Colonic mucosa (tissue), 4 donors: ENCODE measurements around the gene TIGD3. TPM values are rescaled to one million over a fixed set of nuclear protein-coding genes. Genes with fewer than 3 reads are reported as not detected.

Experiments
- DNase-seq: peaks from one replicate; pipeline ENCODE4 v3.0.0-alpha.2; 2020
- H3K27ac ChIP-seq: fragments of 200-600 bp; one replicate; pipeline ENCODE4 v1.8.0; 2021
- H3K27me3 ChIP-seq: fragments of 200-600 bp; one replicate; pipeline ENCODE4 v1.8.0; 2021
- H3K36me3 ChIP-seq: fragments of 200-600 bp; one replicate; pipeline ENCODE4 v1.8.0; 2021
- H3K4me1 ChIP-seq: fragments of 200-600 bp; one replicate; pipeline ENCODE4 v1.8.0; 2021; ENCODE audit warnings: mild to moderate bottlenecking
- H3K4me3 ChIP-seq: fragments of 200-600 bp; one replicate; pipeline ENCODE4 v1.8.0; 2021
- H3K9ac ChIP-seq, 2 donors: one replicate each; pipeline ENCODE4 v1.7.0; 2013; ENCODE audit warnings: control low read depth in 2 of 2, low read depth in 2 of 2, low read length in 2 of 2
- H3K9me3 ChIP-seq: fragments of 200-600 bp; one replicate; pipeline ENCODE4 v1.8.0; 2021
- intact Hi-C: fragments of 100-400 bp; cut with DNase I; formaldehyde crosslinking; loops from one replicate; pipeline ENCODE4 v1.14.1; 2022
- total RNA-seq, 2 donors: library from RNA; stranded (reverse); fragmentation: NEBNext Ultra II Directional in 1 of 2; extraction: Animal tissue kit (Norgen Biotek cat#: 25700) in 1 of 2; gene quantifications; one replicate each; pipeline ENCODE4 v1.2.1, GENCODE V29; 2021
- TF ChIP-seq, protein P1 (sequence below): fragments of 200-600 bp; IDR thresholded peaks from one replicate; pipeline ENCODE4 v1.8.0; 2022; ENCODE audit warnings: antibody characterized with exemption, mild to moderate bottlenecking
- donor health status: healthy.
- donor health status: DM: no; HTN: no; CAD: no.
- donor health status: DM: no; HTN: no; CAD: no.

Gene TIGD3
- total RNA-seq, 2 donors from 2014 or later, result 0.48 to 0.77 TPM

DNA sequence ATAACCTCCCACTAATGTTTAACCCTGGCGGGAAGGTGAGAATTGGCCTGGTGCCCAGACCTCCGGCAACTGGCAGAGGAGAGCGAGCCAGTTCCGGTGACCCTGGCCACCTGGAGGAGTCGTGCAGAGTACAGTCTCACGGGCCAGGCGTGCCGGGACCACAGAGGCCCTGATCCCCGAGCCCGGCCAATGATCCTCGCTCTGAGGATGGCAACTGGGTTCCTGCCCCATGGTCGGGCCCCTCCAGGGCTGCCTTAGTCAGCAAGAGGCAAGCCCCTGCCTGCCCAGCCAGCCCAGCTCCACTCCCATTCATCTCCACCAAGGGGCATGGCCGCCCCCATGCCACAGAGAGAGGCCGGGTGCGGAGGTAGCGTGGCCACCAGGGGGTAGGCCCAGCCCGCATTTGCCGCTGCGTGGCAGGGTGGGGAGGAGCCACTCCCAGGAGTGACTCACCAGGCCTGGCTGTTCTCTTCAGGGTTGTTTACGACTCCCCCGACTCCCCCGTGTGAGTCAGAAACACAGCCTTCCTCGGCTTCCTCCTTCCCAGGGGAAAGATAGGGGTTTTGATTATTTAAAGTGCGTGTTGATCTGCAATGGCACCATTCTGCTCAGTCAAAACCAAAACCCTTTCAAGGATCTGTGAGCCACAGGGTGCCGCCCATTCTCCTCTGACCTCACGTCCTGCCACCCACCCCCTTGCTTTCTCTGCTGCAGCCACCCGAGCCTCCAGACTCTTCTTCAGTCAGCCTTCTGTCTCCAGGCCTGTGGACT lies 27.7 kb downstream of the TIGD3 start, which contains the start of gene SLC25A45:
Gene SLC25A45 (minus strand): TSS at position 614 of the 771 bp plus-strand sequence. CDS start 695 bp downstream, outside the sequence.
- Histone ChIP-seq H3K4me3 (peak within 1 kb of the TSS; percentile 29), H3K36me3 (no peaks in the 10 kb centered on the region), H3K9ac (peak within 1 kb of the TSS; percentile 90 to 95), H3K27ac (peak within 1 kb of the TSS; percentile 98), H3K4me1 (peaks cover 9% of the 10 kb centered on the region), H3K27me3 (no peaks in the 10 kb centered on the region), H3K9me3 (no peaks in the 10 kb centered on the region)
- peak; percentile 93 for DNase-seq
- intact Hi-C loops, result loop anchor here (5.0 kb wide), 1 partner anchor 35 kb away; no protein-coding TSS in a partner anchor
- TF ChIP-seq, protein P1, sequence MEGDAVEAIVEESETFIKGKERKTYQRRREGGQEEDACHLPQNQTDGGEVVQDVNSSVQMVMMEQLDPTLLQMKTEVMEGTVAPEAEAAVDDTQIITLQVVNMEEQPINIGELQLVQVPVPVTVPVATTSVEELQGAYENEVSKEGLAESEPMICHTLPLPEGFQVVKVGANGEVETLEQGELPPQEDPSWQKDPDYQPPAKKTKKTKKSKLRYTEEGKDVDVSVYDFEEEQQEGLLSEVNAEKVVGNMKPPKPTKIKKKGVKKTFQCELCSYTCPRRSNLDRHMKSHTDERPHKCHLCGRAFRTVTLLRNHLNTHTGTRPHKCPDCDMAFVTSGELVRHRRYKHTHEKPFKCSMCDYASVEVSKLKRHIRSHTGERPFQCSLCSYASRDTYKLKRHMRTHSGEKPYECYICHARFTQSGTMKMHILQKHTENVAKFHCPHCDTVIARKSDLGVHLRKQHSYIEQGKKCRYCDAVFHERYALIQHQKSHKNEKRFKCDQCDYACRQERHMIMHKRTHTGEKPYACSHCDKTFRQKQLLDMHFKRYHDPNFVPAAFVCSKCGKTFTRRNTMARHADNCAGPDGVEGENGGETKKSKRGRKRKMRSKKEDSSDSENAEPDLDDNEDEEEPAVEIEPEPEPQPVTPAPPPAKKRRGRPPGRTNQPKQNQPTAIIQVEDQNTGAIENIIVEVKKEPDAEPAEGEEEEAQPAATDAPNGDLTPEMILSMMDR, result peak; percentile 68

DNA sequence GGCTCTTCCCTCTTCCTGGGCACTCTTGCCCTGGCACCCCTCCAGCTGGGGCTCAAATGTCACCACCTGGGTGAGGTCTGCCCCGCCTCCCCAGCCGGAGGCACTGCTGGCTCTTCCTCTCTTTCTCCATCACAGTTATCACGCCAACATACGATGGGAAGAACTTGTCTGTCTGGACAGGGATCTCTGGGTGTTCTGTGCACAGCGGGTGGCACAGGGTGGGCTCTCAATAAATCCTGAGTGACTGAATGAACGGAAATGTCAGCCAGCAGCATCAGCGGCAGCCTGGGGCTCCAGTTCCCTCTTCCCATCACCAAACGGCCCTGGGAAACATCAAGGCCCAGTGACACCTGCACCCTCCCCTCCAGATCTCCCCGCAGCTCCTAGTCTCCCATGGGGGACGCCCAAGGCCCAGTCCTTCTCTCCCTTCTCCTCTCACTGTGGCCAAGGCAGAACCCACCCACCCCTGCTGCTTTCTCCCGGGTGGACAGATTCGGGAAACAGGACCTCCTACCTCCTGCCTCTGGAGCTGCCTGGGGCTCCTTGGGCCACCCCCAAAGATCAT lies 28.3 kb downstream of the TIGD3 start:
- Histone ChIP-seq H3K27ac (peak overlapping the region; percentile 98), H3K27me3 (no peaks in the 10 kb centered on the region), H3K9ac (peak overlapping the region; percentile 90 to 95), H3K4me1 (peaks cover 9% of the 10 kb centered on the region), H3K9me3 (no peaks in the 10 kb centered on the region), H3K36me3 (no peaks in the 10 kb centered on the region), H3K4me3 (no peak overlapping the region)
- TF ChIP-seq, protein P1, result no peak
- peak; percentile 93 for DNase-seq
- intact Hi-C loops, result loop anchor here (5.0 kb wide), 1 partner anchor 34 kb away; no protein-coding TSS in a partner anchor

DNA sequence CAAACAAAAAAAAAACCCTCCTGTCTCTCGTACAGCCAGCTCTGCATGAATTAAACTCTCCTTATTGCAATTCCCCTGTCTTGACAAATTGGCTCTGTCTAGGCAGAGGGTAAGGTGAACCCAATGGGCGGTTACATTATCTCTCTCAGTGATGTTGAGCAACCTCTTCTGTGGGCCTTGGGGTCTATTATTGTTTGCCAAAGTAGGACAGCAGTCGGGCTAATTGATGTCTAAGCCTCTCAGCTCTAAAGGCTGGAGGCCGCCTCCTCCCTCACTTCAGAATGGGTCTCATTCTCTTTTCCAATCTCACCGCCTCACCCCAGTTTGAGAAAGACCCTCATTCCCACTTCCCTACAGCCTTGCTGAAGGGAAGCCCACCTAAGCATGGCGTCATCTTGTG lies 29.2 kb downstream of the TIGD3 start:
- H3K36me3 ChIP-seq, result no peaks in the 10 kb centered on the region
- H3K27me3 ChIP-seq, result no peaks in the 10 kb centered on the region
- DNase-seq, result no peak
- no peaks in the 10 kb centered on the region for H3K9me3 ChIP-seq
- intact Hi-C loops, result loop anchor here (5.0 kb wide), 1 partner anchor 34 kb away; no protein-coding TSS in a partner anchor
- peak overlapping the region; percentile 98 for H3K27ac ChIP-seq
- H3K4me3 ChIP-seq, result no peak overlapping the region
- peaks cover 13% of the 10 kb centered on the region for H3K4me1 ChIP-seq
- H3K9ac ChIP-seq, result peak overlapping the region in 1 of 2 donors; percentile 31
- TF ChIP-seq, protein P1, result no peak

- Histone ChIP-seq H3K9ac (peak overlapping the region; percentile 31 to 32), H3K4me3 (no peak overlapping the region), H3K36me3 (no peaks in the 10 kb centered on the region), H3K4me1 (peaks cover 17% of the 10 kb centered on the region), H3K27ac (peak overlapping the region; percentile 98), H3K27me3 (no peaks in the 10 kb centered on the region), H3K9me3 (no peaks in the 10 kb centered on the region)
- TF ChIP-seq, protein P1, result no peak
- DNase-seq, result no peak
- intact Hi-C loops, result loop anchor here (5.0 kb wide), 1 partner anchor 33 kb away; no protein-coding TSS in a partner anchor
Measured at GRCh38 chr11:65384301-65384889, 29.8 kb downstream of the TIGD3 start.

GRCh38 chr11:65386307-65387140 lies 32.0 kb downstream of the TIGD3 start, which contains the start of gene FRMD8:
FRMD8 (plus strand) TSS chr11:65386637; CDS start chr11:65387037, 400 bp downstream.
- H3K36me3 ChIP-seq, result no peaks in the 10 kb centered on the region
- H3K4me1 ChIP-seq, result peaks cover 20% of the 10 kb centered on the region
- intact Hi-C loops, result no loop called here
- H3K9ac ChIP-seq, result peak within 1 kb of the TSS; percentile 86 to 99
- TF ChIP-seq, protein P1, result no peak
- H3K9me3 ChIP-seq, result no peaks in the 10 kb centered on the region
- no peaks in the 10 kb centered on the region for H3K27me3 ChIP-seq
- DNase-seq, result peak; percentile 94
- peak within 1 kb of the TSS; percentile 98 for H3K27ac ChIP-seq
- peak within 1 kb of the TSS; percentile 89 for H3K4me3 ChIP-seq
